Fibroblast of mammary gland (primary cell): ENCODE data around the gene SPTBN5.

Source experiments
- DNase-seq: peaks from one replicate; pipeline ENCODE4 v3.0.0-alpha.2; 2010; ENCODE audit warnings: low read depth
- H3K4me3 ChIP-seq: 2 replicates; pipeline ENCODE4 v1.5.1; 2011; ENCODE audit warnings: low read depth, mild to moderate bottlenecking, low read length, moderate library complexity; ENCODE audit not compliant: control insufficient read depth
- TF ChIP-seq, protein P1 (sequence below): conservative IDR thresholded peaks from 2 replicates; pipeline ENCODE4 v1.5.1; 2011; ENCODE audit warnings: low read depth, low read length, inconsistent platforms; ENCODE audit not compliant: control insufficient read depth, insufficient read depth

SPTBN5 gene

DNA sequence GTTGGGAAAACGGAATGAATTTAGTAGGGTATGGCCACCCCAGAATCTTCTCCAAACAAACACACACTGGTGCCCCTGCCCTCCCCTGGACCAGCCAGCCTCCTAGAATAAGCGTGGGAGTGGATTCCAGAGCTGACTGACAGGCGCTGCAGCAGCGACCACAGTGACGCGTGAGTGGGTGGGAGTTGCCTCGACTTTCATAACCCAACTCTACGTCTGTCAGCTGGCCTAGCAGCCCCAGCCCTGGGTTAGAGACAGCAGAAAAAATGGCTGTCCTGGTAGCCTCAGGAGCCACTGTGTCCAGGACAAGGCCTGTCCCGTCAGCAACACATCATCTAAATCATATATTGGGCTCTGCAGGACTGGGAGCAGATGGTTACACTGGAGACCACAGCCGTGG is 45.2 kb downstream of the SPTBN5 start:
- TF ChIP-seq, protein P1, sequence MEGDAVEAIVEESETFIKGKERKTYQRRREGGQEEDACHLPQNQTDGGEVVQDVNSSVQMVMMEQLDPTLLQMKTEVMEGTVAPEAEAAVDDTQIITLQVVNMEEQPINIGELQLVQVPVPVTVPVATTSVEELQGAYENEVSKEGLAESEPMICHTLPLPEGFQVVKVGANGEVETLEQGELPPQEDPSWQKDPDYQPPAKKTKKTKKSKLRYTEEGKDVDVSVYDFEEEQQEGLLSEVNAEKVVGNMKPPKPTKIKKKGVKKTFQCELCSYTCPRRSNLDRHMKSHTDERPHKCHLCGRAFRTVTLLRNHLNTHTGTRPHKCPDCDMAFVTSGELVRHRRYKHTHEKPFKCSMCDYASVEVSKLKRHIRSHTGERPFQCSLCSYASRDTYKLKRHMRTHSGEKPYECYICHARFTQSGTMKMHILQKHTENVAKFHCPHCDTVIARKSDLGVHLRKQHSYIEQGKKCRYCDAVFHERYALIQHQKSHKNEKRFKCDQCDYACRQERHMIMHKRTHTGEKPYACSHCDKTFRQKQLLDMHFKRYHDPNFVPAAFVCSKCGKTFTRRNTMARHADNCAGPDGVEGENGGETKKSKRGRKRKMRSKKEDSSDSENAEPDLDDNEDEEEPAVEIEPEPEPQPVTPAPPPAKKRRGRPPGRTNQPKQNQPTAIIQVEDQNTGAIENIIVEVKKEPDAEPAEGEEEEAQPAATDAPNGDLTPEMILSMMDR: no peak
- no peak overlapping the region for H3K4me3 ChIP-seq
- no peak for DNase-seq

DNA sequence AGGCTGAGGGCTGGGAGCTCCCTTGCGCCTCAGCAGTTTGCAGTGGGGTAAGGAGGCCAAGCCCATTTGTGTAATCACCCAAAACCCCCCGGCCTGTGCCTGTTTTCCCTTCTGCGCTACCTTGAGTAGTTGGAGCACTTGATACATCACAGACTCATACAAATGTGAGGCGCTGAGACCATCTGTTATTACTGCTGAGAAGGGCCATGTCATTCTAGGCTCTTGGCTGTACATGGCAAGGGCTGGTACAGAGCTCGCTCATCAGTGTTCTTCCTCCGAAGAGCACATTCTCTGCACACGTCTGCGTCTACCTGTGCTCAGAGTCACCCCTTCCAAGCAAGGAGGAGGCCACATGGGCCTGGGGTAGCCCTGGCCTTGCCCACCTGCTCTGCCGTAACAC is 45.9 kb downstream of the SPTBN5 start:
- TF ChIP-seq, protein P1: no peak
- no peak overlapping the region for H3K4me3 ChIP-seq
- DNase-seq: no peak

DNA sequence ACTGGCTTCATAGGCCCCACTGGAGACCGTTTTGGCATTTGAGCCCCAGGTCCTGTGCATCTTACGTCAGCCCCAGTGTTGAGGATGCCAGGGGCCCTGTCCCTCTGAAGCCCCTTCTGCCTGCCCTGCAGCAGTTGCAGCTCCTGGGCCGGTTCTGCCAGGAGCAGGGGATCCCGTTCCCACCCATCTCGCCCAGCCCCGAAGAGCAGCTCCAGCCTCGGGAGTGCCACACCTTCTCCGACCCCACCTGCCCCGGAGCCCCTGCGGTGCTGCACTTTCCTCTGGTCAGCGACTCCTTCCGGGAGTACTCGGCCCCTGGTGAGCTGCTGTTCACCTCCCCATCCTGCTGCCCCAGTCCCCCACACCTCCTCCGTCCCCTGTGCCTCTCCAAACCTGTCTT is 46.6 kb downstream of the SPTBN5 start:
- H3K4me3 ChIP-seq: no peak overlapping the region
- TF ChIP-seq, protein P1: no peak
- no peak for DNase-seq

- TF ChIP-seq, protein P1: no peak
- no peak for DNase-seq
Observed at GRCh38 chr15:41844814-41845213, 49.0 kb downstream of the SPTBN5 start.

DNA sequence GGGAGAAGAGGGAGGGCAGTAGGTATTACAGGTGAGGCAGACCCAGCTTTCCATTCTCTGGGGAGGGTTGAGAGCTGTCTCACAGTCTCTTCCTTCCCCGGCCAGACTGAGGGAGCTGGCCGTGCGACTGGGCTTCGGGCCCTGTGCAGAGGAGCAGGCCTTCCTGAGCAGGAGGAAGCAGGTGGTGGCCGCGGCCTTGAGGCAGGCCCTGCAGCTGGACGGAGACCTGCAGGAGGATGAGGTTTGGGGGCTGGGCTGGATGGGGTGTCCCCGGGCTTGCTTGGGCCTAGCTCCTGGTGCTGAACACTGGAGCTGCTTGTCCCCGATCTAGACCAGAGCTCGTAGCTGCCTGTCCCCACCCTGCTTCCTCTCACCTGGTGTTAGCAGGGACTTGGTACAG is 50.3 kb downstream of the SPTBN5 start:
- TF ChIP-seq, protein P1: no peak
- DNase-seq: no peak
- no peak overlapping the region for H3K4me3 ChIP-seq

More at GRCh38 chr15:41844814-41845213, 49.0 kb downstream of the SPTBN5 start:
- H3K4me3 ChIP-seq: no peak overlapping the region

- DNase-seq: no peak
- H3K4me3 ChIP-seq: no peak overlapping the region
- TF ChIP-seq, protein P1: no peak
Observed at GRCh38 chr15:41842229-41842628, 51.6 kb downstream of the SPTBN5 start.

GRCh38 chr15:41841131-41841530 is 52.7 kb downstream of the SPTBN5 start:
- no peak overlapping the region for H3K4me3 ChIP-seq
- TF ChIP-seq, protein P1: no peak
- DNase-seq: no peak
